GM18867 (cell line): ENCODE results near the gene KLF16.

Source experiments
- ATAC-seq: cut with Tn5 transposase; IDR thresholded peaks from one replicate; pipeline ENCODE4 v1.9.1; 2021; ENCODE audit warnings: mild to moderate bottlenecking, moderate library complexity; ENCODE audit not compliant: unreplicated experiment

The KLF16 gene

DNA sequence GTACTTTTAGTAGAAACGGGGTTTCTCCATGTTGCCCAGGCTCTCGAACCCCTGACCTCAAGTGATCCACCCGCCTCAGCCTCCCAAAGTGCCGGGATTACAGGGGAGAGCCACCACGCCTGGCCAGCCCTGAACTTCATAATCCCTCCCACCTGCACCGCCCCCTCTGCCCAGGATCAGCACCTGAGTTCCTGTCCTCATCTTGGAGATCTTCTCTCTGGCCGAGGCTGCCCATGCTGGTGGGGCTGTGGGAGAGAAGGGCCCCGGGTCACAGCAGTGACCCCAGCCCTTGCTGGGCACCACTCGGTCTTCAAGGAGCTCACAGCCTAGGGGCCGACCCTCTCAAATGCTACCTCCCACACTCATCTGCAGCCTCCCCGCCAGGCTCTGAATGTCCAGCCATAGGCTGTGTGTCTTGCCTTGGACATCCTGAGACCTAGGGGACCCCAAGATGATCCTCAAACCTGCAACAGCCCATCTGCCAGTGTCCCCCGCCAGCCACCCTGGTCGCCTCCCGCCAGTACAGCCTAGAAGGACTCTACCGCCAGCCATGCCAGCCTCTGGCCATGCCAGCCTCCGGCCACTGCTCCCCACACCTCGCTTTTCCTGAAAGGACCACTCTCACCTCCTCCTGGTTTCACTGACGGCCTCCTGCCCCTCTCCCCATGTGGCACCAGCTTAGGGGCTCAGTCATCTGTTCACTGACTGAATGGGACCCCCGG lies 52.8 kb downstream of the KLF16 start:
- no peak for ATAC-seq

DNA sequence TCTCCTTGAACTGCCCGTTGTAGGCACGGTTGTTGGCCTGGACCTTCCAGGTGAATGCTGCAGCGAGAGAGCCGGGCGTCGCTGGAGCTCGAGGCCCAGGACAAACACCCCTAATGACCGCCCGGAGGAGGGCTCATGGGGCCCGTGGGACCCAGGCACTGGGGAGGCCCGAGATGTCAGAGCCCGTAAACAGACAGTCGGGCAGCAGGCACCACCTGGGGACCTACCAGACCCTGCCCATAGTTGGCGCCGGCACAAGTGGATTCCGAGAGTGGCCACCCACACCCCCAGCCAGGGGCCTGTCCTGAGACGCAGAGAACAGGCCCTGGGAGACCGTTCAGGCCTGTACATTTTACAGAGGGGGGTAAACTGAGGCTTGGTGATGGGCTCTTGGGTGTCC lies 53.7 kb downstream of the KLF16 start:
- no peak for ATAC-seq

DNA sequence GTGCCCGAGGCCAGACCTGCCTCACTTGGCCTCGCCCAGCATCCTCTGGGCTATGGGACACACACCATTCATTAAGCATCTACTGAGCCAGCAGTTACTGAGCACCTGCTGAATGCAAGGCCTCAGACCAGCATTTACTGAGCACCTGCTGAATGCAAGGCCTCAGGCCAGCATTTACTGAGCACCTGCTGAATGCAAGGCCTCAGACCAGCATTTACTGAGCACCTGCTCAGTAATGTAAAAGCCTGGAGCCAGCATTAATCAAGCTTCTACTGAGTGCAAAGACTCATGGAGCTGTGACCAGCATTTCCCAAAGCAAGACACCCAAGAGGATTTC lies 55.0 kb downstream of the KLF16 start:
- ATAC-seq, result no peak

DNA sequence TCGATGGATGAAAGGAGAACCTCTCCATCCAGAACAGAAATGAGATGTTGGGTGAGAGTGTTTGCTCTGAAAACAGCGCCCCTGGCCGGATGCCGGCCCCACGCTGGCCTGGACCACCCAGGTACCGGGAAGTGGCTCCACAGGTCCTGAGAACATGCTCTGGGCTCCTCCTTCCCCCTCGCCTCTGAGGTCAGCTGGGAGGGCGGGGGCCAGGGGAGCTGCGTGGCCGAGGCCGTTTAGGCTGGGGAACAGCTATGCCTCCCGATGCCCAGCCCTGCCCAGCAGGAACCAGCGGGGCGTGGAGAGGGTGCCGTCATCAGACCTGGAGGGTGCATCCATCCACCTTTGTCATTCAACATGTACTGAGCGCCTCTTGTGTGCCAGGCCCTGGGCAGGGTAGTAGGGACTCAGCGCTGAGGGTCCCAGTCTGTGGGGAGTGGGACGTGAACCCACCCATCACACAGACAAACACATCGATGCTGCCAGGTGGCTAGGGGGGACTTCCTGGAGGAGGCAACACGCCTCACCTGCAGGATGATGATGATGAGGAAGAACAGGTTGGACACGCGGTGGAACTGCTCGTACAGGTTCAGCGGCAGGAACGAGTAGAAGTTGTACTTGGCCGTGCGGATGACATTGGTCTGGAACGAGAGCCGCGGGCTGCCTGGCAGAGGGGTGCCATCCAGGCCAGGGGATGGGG lies 55.5 kb downstream of the KLF16 start:
- ATAC-seq, result no peak

DNA sequence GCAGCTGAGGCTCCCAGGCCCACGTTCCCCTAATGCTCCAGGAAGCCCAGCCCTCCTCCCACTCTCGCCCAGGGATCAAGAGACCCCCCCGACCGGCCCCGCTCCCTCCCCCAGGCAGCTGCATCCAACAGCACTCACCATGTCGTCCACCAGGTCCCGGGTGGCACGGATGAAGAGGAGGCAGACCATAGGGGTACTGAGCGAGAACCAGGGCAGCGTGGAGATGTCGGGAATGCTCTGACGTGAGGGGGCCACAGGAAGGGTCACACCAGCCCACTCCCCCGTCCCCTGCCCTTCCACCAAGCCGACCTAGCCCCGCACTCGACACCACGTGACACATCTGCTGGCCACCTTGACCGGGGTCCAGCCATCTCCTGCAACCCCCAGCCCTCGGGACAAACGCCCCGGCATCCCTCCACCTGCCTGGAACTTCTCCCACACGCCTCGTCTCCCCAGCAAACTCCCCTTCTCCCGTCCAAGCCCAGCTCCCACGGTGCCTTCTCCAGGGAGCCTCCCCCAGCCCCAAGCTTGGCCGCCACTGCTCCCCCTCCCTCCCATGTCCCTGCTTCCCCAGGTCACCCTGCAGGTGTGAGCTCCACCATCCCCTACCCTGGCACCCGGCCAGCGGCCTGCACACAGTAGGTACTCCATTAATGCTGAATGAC lies 56.2 kb downstream of the KLF16 start:
- ATAC-seq, result no peak

DNA sequence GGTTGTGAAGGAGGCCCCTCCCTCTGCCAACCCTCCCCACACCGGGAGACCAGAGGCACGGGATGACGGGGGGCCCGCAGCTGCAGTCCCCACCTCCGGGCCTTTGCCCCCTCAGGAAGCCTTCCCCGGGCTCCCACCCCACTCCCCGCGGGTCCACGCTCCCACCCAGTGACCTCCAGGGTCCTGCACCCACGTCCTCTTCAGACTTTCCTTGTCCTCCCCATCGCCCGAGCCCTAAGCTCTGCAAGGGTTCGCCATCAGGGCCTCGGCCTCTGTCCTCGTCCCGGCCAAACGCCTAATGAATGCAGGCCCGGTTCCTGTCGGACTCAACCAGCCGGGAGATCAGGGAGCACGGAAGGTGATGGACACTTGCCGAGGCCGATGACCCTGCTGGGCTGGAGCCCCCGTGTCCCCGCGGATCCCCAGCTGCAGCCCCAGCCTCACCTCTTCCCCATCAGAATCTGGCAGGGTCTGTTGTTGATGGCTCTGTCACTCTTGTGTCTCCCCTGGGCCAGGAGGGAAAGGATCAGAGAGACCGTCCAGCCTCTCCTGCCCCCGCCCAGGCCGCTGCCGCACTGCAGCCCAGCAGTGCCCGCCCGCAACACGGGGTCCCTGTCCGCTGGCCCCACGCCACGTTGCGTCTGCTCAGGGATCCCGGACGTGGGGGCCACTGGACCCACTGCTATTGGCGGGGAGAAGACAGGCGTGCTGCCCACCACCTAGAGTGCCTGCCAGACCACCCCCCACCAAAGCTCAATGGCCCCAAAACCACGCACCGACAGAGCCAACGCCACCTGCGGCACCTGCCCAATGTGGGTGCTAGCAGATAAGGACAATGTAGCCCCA lies 57.0 kb downstream of the KLF16 start:
- no peak for ATAC-seq

DNA sequence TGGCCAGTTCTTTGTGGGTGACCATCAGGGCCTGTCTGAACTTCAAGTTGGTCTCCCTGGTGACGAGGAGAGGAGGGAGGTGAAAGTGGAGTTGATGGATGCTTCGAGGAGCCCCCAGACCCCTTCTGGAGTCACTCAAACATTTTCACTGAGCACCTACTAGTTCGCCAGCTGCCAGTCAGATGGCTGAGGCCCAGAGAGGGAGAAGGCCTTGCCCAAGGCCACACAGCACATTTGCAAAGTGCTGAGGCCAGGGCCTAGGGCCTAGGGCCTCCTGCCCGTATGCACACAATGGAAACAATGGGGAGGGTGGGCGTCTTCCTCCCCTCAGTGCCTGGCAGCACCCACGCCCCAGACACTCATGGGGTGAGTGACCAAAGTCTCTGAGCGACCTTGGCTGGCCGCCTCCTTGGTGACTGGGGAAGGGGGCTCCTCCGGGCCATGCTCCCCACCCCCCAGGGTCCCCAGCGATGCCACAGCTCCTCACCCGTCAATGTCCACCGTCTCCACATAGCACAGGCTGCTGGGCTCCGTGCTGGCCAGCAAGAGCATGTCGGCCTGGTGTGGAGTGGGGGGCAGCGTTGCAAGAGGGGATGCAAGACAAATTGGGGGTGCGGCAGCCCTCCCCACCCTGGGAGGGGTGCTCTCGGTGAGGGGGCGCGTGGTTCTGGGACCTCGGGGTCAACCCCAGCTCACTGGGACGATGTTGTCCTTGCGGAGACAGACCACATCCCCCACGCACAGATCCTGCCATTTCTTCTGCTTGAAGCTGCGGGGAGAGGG lies 57.8 kb downstream of the KLF16 start:
- no peak for ATAC-seq

DNA sequence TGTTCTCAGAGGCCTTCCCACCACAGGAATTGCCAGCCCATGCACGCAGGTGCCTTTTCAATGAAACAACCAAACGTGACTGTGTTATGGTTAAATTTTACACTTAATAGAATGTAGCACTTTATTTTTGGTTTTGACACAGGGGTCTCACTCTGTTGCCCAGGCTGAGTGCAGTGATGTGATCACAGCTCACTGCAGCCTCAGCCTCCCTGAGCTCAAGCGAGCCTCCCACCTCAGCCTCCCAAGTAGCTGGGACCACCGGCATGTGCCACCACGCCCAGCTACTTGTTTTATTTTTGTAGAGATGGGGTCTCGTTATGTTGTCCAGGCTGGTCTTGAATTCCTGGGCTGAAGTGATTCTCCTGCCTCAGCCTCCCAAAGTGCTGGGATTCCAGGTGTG lies 58.5 kb downstream of the KLF16 start:
- ATAC-seq, result no peak
